Lung (tissue), 12 donors: ENCODE data around the gene POLR2A. TPM values are rescaled to one million over a fixed set of nuclear protein-coding genes. Genes with fewer than 3 reads are reported as not detected.

Experiments
- ATAC-seq: fragments of 200-7000 bp; cut with Tn5 transposase; one replicate; pipeline ENCODE4 v1.9.1; 2020; ENCODE audit warnings: moderate number of reproducible peaks; ENCODE audit not compliant: insufficient read depth, low FRiP score
- DNase-seq, 3 donors: peaks; one replicate each; pipeline ENCODE4 v3.0.0-alpha.2; 2013 to 2017
- H3K27ac ChIP-seq, 2 donors: one replicate each; pipeline ENCODE4 v1.5.1; 2013; ENCODE audit warnings: mild to moderate bottlenecking in 2 of 2, moderate library complexity in 2 of 2, control low read depth in 1 of 2, inconsistent platforms in 1 of 2, low read depth in 1 of 2, low read length in 1 of 2
- H3K27me3 ChIP-seq, 3 donors: one replicate each; pipeline ENCODE4 v1.5.1; 2013; ENCODE audit warnings: low read length in 2 of 3; ENCODE audit not compliant: control insufficient read depth in 3 of 3, insufficient read depth in 3 of 3
- H3K36me3 ChIP-seq, 4 donors: one replicate each; pipeline ENCODE4 v1.5.1; 2013; ENCODE audit warnings: low read length in 4 of 4, mild to moderate bottlenecking in 1 of 4, moderate library complexity in 1 of 4; ENCODE audit not compliant: control insufficient read depth in 4 of 4, insufficient read depth in 4 of 4
- H3K4me1 ChIP-seq, 5 donors: one replicate each; pipeline ENCODE4 v1.5.1; 2013; ENCODE audit warnings: low read length in 5 of 5, mild to moderate bottlenecking in 2 of 5, moderate library complexity in 1 of 5; ENCODE audit not compliant: control insufficient read depth in 5 of 5, insufficient read depth in 5 of 5
- H3K4me3 ChIP-seq: one replicate; pipeline ENCODE4 v1.5.1; 2013; ENCODE audit warnings: mild to moderate bottlenecking, control low read depth, moderate library complexity
- H3K9ac ChIP-seq, 2 donors: one replicate each; pipeline ENCODE4 v1.5.1; 2013; ENCODE audit warnings: low read length in 2 of 2, control low read depth in 1 of 2; ENCODE audit not compliant: insufficient read depth in 1 of 2
- H3K9me3 ChIP-seq, 4 donors: one replicate each; pipeline ENCODE4 v1.5.1; 2013; ENCODE audit warnings: low read length in 3 of 4, mild to moderate bottlenecking in 1 of 4, moderate library complexity in 1 of 4; ENCODE audit not compliant: control insufficient read depth in 4 of 4, insufficient read depth in 3 of 4
- CTCF ChIP-seq: IDR thresholded peaks from 2 replicates; pipeline ENCODE4 v1.5.1; 2012; ENCODE audit warnings: mild to moderate bottlenecking; ENCODE audit errors: control extremely low read depth, extremely low read depth
- WGBS, 2 donors: extraction: QIAGEN DNeasy Blood & Tissue Kit; methylation state at CpG; one replicate each; pipeline ENCODE4 v1.1.7; 2013; 5-methylcytosine and 5-hydroxymethylcytosine counted together
- polyA plus RNA-seq, 2 donors: library from polyadenylated mRNA; stranded (reverse); fragments of 200-250 nt; gene quantifications; one replicate each; pipeline ENCODE4 v1.2.1, GENCODE V29; 2013
- total RNA-seq, 2 donors: library from RNA; depleted of rRNA in 1 of 2; stranded (reverse); fragments of >200 nt in 1 of 2; gene quantifications; one replicate each; pipeline ENCODE4 v1.2.1, GENCODE V29; 2014 to 2021
- donor health status: control.
- donor health status: control.
- donor health status: Bipolar disorder and iron deficiency.
- donor health status: healthy.
- donor health status: DM: yes; HTN: yes; CAD: no.

Gene POLR2A
- total and polyA plus RNA-seq, 4 donors: 37.8 to 129 (median 76.9) TPM

GRCh38 chr17:7528842-7529241 lies 44.7 kb downstream of the POLR2A start:
- Histone ChIP-seq H3K27me3 (no peaks in the 10 kb centered on the region), H3K27ac (no peak overlapping the region), H3K4me3 (no peak overlapping the region), H3K9ac (no peak overlapping the region), H3K36me3 (no peaks in the 10 kb centered on the region), H3K9me3 (peaks cover 0 to 9% (median 0%) of the 10 kb centered on the region in 4 donors), H3K4me1 (no peaks in the 10 kb centered on the region)
- TF ChIP-seq CTCF: no peak
- ATAC-seq (no peak), DNase-seq (no peak)

- Histone ChIP-seq H3K9ac (no peak overlapping the region), H3K27ac (no peak overlapping the region), H3K27me3 (no peaks in the 10 kb centered on the region), H3K9me3 (peaks cover 0 to 9% (median 0%) of the 10 kb centered on the region in 4 donors), H3K4me1 (no peaks in the 10 kb centered on the region), H3K4me3 (no peak overlapping the region), H3K36me3 (no peaks in the 10 kb centered on the region)
- ATAC-seq (no peak), DNase-seq (no peak)
- WGBS, 2 donors: 78 to 82% methylated on average over 6 of the region's 6 CpGs
- no peak for TF ChIP-seq CTCF
These were observed 46.1 kb downstream of the POLR2A start for GRCh38 chr17:7530023-7530900.

GRCh38 chr17:7538050-7538449 lies 53.9 kb downstream of the POLR2A start:
- no peak overlapping the region for H3K27ac ChIP-seq
- DNase-seq (no peak), ATAC-seq (no peak)
- H3K4me3 ChIP-seq: no peak overlapping the region
- no peaks in the 10 kb centered on the region for H3K27me3 ChIP-seq
- peaks cover 0 to 3% (median 0%) of the 10 kb centered on the region in 4 donors for H3K9me3 ChIP-seq
- H3K9ac ChIP-seq: no peak overlapping the region
- 82 to 93% methylated on average over 3 of the region's 3 CpGs for WGBS, 2 donors
- H3K4me1 ChIP-seq: no peaks in the 10 kb centered on the region
- no peak for TF ChIP-seq CTCF
- no peaks in the 10 kb centered on the region for H3K36me3 ChIP-seq
